ENCODE results near the gene CYFIP2.

DNA sequence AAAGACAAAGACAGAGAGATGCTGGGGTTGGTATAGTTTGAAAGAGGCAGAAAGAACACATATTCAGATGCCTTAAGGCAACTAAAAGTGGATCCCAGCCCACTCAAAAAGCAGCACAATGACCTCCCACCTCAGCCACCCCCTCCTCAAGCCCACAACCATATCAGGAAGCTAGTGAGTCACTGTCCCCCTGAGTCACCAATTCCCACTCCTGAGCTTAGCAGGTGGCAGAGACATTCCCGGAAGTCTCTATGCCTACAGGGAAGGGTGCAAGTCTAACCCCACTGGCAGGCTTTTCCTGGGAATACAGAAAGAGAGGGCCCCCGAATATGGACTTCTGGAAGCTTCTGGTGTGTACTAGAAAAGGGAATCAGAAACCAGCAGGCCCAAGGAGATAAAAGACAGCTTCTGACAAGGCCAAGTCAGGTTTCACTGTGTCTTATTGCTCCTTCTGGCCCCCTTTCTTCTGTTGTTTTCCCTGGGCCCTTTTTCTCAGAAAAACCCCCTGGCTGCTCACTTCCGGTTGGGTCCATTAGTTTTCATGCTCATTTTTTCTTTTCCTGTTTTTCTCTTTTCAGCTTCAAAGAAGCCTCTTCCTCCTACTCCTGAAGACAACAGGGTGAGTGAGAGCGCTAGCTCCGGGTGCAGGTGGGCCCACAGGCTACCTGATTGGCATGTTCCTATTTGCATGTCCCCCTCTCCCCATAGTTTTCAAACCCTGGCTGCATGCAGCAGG is 48.5 kb upstream of the CYFIP2 start:
- TF ChIP-seq, protein P1, sequence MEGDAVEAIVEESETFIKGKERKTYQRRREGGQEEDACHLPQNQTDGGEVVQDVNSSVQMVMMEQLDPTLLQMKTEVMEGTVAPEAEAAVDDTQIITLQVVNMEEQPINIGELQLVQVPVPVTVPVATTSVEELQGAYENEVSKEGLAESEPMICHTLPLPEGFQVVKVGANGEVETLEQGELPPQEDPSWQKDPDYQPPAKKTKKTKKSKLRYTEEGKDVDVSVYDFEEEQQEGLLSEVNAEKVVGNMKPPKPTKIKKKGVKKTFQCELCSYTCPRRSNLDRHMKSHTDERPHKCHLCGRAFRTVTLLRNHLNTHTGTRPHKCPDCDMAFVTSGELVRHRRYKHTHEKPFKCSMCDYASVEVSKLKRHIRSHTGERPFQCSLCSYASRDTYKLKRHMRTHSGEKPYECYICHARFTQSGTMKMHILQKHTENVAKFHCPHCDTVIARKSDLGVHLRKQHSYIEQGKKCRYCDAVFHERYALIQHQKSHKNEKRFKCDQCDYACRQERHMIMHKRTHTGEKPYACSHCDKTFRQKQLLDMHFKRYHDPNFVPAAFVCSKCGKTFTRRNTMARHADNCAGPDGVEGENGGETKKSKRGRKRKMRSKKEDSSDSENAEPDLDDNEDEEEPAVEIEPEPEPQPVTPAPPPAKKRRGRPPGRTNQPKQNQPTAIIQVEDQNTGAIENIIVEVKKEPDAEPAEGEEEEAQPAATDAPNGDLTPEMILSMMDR (IDR thresholded peaks at IDR 0.05), result no peak
- TF ChIP-seq POLR2A (IDR thresholded peaks at IDR 0.05), result no peak
